KOPT-K1 (cell line): ENCODE data around the gene PEPD.

Source experiments
- H3K27ac ChIP-seq: fragments of 200-600 bp; sonication (generic); 2 replicates; pipeline ENCODE4 v1.5.1; 2016; ENCODE audit warnings: antibody characterized with exemption, mild to moderate bottlenecking, low read depth, low read length; ENCODE audit not compliant: poor library complexity, severe bottlenecking
- H3K36me3 ChIP-seq: fragments of 200-600 bp; sonication (generic); 2 replicates; pipeline ENCODE4 v1.5.1; 2017; ENCODE audit warnings: antibody characterized with exemption, mild to moderate bottlenecking, low read length, moderate library complexity; ENCODE audit not compliant: insufficient read depth
- H3K9me3 ChIP-seq: fragments of 200-600 bp; sonication (generic); 2 replicates; pipeline ENCODE4 v1.5.1; 2017; ENCODE audit warnings: antibody characterized with exemption, low read length, mild to moderate bottlenecking; ENCODE audit not compliant: insufficient read depth, poor library complexity, severe bottlenecking

Gene PEPD

DNA sequence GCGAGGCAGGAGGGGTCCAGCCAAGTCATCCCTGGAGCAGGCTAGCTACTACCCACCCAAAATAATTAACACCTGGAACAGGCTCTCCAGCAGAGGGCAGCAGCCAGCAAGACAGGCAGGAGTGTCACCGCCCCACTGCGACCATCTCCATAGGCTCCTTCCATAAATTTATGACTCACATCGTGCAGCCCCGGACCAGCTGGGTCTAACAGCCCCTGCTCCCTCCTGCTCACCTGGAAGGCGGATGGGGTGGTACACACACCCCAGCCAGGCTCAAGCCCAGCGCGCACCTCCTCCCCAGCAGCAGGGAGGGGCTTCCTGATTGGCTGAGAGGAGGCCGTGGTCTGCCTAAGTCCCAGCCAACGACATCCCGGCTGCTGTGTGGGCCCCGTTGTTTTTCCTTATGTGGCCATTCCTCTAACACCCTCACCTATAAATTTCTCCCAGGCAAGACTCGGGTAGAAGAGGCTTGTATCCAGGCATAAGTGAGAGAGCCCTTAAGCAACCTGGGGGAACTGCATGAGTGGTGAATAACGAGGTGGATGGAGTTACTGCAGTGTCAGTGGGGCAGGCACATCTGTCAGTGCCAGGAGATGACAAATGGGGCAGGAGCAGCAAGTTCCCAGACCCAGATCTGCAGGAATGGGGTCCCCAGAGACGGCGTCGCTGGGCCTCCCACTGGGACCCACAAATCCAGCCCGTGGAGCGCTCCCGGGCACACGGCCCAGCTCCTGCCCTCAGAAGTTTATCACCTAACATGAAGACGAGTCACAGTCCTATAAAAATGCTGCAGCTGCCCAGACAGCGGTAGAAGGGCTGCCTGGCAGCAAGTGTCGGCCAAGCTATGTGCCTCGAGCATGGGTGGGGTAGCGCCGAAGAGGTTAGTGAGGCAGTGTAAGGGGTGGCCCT, 105.0 kb downstream of the PEPD start:
- H3K36me3 ChIP-seq: no peaks in the 10 kb centered on the region
- no peak overlapping the region for H3K27ac ChIP-seq
- H3K9me3 ChIP-seq: no peaks in the 10 kb centered on the region

DNA sequence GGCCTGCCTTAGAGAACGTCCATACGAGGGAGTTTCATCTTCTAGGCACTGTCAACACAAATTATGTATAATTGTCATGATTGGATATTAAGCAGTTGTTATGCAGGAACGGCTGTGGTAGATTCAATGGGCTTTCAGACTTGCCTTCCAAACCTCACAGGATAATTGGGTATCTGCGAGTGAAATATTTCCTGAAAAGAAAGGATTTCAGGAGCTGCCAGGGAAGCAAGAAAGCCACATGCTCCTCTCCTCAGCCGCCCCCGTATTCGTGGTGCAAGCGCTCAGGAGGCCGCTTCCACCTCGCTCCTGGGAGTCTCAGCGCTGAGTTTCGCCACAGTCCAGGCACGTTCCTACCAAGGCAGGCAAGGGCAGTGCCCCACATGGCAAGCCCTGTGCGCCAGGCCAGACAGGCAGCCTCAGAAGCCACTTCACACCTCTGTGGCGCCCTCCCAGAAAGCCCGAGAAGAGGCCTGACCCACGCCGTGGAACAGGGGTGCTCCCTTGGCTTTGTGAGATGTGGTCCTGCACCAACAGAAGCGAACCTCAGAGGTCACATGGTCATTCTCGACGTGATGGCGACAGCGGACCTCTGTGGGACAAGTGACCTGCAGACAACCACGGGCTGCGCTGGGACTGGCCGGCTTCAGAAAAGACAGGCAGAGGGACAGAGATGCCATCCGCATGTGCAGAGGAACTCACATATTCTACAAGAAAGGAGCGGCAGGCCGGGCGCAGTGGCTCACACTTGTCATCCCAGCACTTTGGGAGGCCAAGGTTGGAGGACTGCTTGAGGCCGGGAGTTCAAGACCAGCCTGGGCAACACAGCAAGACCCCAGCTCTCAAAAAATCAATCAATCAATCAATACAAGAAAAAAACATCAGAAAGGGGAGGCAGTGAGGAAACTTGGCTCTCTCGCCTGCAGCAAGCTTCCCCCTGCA, 106.7 kb downstream of the PEPD start:
- no peaks in the 10 kb centered on the region for H3K36me3 ChIP-seq
- H3K9me3 ChIP-seq: no peaks in the 10 kb centered on the region
- no peak overlapping the region for H3K27ac ChIP-seq

DNA sequence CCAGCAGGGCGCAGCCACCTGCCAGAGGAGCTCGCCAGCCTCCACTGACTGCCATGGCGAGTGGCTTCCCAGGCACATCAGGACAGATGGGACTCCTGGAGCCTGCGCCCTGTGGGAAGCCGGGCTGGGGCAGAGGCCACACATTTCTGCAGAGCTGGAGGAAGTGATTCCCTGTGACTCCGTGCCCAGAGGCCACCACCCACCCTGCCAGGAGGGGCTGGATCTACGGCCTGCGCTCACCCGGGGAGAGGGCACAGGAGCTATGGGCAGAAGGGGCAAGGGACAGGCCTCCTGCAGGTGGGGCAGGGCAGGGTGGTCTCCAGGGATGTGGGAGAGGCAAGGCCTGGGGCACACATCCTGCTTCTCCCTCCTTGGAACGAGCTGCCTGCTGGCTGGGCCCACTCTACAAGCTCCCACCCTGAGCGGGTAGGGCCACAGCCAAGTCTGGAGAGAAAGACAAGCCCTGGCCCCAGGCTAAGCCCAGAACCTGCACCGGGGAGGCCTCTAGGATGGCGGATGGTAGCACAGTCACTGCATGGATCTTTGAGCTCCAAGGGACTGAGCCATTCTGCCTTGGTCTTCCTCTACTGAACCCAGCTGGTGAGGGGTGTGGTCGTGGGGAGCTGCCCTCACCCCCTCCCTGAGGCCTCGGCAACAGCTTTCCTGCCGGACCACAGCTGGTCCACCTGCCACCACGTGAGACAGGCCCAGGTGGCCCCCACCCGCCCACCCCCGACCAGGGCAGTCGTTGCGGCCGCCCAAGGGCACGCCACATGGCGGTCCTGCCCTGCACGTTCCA, 107.5 kb downstream of the PEPD start:
- Histone ChIP-seq H3K36me3 (no peaks in the 10 kb centered on the region), H3K9me3 (no peaks in the 10 kb centered on the region), H3K27ac (no peak overlapping the region)

DNA sequence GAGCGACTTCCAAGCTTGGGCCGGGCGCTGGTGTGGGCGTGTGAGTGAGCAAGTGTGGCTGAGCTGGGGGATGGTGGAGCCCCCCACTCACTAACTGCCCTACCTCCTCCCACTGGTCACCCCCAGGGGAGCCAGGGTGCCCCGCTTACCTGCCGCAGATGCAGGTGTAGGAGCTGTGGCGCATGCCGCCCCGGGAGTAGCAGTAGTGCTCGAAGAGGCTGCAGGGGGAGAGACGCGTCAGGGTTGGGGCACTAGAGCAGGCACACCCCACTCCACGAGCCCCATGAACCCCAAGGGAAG, 108.2 kb downstream of the PEPD start:
- H3K9me3 ChIP-seq: no peaks in the 10 kb centered on the region
- H3K36me3 ChIP-seq: no peaks in the 10 kb centered on the region
- no peak overlapping the region for H3K27ac ChIP-seq

DNA sequence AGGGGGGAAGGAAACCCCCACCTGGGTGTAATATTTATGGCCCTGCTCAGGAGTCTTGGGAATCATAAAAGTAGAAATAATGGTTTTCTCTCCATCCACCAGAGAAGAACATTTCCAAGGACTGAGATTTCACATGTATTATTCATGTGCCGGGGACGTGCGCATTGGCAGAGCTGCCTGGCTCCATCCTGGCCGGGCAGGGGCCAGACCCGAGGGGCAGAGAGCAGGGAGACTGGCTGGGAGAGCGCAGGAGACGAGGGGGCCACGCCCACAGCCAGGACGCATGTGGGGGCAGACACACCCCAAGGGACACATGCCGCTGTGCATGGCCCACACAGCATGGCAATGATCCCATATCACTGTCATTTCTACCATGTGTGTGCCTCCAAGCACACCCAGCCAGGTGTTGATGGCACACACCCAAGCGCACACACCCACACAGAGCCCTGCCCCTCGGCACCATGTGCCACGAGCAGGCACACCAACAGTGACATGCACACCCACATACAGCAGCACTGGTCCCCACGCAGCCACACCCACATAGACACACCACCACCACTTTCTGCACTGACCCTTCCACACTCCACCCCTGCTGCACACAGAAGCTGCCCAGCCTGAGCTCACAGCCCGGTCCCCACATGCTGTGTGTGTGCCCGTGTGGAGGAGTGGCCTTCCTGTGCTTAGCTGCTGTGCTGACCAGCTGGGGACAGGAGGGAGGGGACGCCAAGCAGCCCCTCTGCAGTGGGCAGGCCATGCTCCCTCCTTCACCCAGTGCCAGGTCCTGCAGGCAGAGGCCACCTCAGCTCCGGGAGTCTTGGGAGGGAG, 108.8 kb downstream of the PEPD start:
- Histone ChIP-seq H3K36me3 (no peaks in the 10 kb centered on the region), H3K27ac (no peak overlapping the region), H3K9me3 (no peaks in the 10 kb centered on the region)

DNA sequence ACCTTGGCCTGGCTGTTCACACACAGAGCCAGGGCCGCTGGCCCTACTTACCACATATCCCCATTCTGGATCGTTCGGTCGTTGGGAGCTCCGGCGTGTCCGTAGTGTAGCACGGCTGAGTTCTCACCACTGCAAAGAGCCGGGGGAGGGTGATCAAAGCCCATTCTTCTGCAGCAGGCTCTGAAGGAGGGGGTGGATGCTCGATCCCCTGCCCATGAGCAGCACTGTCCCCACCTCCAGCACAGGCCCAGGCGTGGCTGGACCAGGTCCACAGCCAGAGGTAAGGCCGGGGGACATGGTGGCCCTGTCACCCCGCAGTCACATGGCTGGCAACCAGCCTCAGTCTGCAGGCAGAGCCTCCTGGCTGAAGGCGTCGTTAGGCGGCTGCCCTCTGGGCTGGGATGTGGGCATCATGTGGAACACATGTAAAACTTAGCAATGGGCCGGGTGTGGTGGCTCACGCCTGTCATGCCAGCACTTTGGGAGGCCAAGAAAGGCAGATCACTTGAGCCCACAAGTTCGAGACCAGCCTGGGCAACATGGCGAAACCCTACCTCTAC, 109.9 kb downstream of the PEPD start:
- Histone ChIP-seq H3K27ac (no peak overlapping the region), H3K36me3 (no peaks in the 10 kb centered on the region)

DNA sequence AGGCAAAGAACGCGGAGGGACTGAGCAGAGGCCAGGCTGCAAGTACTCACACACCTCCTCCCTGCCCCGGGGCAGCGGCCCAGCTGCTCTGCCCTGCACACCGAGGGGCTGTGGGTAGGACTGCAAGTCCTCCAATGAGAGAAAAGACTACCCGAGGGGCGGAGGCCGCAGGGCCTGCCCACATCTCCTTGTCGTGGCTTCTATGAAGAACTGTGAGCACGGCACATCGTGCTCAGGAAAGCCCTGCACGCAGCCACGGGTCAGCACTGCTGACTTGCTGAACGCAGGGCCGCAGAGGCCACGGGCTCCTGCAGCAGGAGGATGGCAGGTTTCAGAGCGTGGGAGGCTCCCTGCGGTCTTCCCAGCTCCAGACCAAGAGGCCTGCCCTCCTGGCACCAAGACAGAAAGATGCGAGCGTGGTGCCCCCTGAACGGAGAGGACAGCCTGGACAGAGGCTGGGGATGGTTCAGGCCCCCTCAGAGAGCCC, 110.6 kb downstream of the PEPD start:
- Histone ChIP-seq H3K36me3 (no peaks in the 10 kb centered on the region), H3K9me3 (no peaks in the 10 kb centered on the region), H3K27ac (no peak overlapping the region)

More for the DNA sequence above, 109.9 kb downstream of the PEPD start:
- no peaks in the 10 kb centered on the region for H3K9me3 ChIP-seq

DNA sequence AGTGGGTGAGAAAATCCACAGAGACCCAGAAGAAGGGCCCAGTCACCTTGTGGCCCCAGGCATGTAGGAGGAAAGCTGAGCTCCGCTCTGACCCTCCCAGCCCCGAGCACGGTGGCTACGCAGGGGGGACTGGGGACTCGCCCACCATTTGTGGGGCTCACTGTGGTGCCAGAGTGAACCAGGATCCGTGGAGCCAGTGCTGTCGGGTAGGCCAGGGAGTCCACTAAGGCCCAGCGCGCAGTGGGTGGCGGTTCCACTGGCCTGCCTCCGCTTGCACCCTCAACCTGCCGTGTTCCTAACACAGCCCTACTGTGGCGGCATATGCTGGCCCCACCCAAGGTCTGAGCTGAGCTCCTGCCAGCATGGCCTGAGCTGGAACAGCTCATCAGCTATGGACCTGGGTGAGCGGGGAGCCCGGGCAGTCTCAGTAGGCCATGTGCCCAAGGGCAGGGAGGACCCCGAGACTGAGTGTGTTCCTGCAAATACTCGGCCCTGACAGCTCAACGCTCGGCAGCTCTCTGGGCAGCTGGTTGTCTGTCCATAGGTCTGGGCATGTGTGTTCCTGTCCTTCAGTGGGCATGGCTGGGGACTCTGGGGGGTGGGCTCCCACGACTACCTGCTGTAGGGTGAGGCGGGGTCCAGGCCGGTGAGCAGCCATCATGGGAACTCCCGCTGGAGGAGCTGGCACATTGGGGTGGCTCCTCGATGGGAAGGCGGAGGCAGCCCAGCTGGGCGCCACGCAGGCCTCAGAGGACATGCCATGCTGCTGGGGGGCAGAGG, 111.5 kb downstream of the PEPD start:
- Histone ChIP-seq H3K36me3 (no peaks in the 10 kb centered on the region), H3K27ac (no peak overlapping the region), H3K9me3 (no peaks in the 10 kb centered on the region)

DNA sequence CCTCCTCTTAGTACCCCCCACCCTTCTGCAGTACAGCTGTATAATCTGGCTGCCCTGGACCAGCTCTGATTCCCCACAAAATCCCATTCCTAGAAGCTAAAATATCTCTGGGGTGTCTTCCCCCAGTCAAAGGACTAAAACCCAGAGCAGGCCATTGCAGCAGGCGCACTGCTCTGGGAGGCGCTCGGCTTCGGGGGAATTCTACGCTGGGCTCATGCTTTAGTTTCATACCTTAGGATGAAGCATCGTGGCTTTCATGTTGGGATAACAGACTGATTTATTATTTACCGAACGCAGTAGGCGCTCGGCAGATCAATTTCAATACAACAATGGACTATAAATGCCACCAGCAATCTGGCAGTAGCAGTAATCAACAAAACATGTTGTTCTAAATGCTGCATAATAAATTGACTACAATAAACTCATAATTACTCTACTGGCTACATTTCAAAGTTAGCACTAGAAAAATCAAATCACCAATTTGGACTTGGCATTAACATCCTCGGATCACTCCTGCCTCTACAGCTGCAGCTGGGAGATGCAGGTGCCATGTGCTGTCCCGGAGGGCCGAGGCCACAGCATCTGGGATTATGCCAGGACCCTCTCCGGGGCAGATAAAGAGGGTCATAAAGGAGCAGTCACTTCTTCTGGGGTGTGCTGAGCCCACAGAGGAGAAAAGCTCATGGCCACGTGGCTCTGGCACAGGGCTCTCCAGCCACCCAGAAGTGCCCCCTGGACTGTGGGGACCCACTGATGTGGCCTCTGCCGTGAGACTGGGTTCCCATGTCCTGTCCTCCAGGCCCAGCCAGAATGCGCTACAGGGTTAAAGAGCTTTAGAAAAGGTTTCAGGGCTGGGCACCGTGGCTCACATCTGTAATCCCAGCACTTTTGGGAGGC, 112.8 kb downstream of the PEPD start:
- Histone ChIP-seq H3K9me3 (no peaks in the 10 kb centered on the region), H3K36me3 (no peaks in the 10 kb centered on the region), H3K27ac (no peak overlapping the region)

DNA sequence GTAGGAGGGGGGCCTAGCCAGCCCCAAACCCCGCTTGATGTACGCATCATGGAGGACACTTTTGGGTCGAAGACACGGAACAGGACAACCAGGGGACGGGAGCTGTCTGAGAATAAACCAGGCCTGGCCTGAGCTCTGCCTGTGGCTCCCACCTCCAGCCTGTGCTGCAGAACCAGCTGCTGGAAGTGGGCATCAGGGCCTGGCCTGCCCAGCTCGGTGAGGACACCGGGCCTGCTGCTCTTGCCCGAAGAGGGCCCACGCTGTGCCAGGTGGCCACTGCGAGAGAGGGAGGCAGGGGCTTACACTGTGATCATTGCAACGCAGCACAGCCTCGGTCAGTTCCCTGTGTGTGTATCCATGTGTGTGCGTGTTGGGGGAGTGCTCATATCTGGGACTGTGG, 113.5 kb downstream of the PEPD start:
- Histone ChIP-seq H3K27ac (no peak overlapping the region), H3K9me3 (no peaks in the 10 kb centered on the region), H3K36me3 (no peaks in the 10 kb centered on the region)

DNA sequence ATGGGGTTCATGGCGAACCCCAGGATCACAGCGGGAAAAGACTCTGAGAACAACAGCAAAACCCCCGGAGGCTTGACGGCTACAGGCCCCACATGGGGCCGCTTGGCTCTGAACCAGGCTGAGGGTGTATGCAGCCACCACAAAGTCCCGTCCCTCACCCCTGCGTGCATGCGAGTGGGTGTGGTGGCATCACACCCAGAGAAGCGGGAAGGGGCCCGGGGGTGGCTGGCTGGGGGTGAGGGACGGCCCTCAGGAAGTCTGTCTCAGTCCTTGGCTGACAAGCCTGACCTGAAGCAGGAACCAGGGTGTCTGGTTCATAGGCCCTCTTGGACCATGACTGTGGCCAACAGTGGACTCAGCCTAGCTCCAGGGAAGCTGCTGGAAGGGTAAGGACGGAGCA, 113.9 kb downstream of the PEPD start:
- no peak overlapping the region for H3K27ac ChIP-seq

DNA sequence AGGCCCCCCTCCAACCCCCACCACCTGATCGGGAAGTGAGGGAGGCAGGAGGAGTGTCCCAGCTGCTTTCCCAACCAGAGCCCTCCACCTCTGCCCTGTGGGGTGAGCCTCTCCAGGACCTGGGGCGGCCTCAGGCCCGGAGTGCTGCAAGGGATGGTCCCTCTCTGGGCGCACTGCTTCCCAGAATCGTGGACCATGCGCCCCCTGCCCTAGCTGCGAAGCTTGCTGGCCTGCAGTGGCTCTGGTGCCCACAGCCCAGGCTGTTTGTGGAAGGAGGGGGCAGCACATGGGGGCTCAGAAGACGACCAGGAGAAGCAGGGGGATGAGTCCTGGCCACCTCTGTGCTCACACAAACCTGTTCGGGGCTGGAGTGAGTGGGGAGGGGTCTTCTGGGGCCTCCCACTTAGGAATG, 114.4 kb downstream of the PEPD start:
- Histone ChIP-seq H3K9me3 (no peaks in the 10 kb centered on the region), H3K36me3 (no peaks in the 10 kb centered on the region), H3K27ac (no peak overlapping the region)

More for the DNA sequence above, 113.9 kb downstream of the PEPD start:
- Histone ChIP-seq H3K9me3 (no peaks in the 10 kb centered on the region), H3K36me3 (no peaks in the 10 kb centered on the region)
